K562 (cell line): Measurements from ENCODE around the gene LCP2. TPM values are rescaled to one million over a fixed set of nuclear protein-coding genes. Genes with fewer than 3 reads are reported as not detected.

ENCODE experiments used
- CHCHD3 ChIP-seq: fragments of 250-450 bp; sonication (Bioruptor Pico); IDR thresholded peaks from 2 replicates; pipeline ENCODE4 v2.1.2; 2022; ENCODE audit warnings: mild to moderate bottlenecking
- DDX20 ChIP-seq: fragments of 450-650 bp; IDR thresholded peaks from 2 replicates; pipeline ENCODE4 v1.6.1; 2016; ENCODE audit warnings: missing genetic modification characterization, low read depth, mild to moderate bottlenecking, missing compliant biosample characterization, moderate library complexity
- DNMT1 ChIP-seq: fragments of 450-650 bp; IDR thresholded peaks from 2 replicates; pipeline ENCODE4 v1.6.1; 2016; ENCODE audit warnings: antibody characterized with exemption, mild to moderate bottlenecking
- ESRRB ChIP-seq: fragments of 250-450 bp; sonication (Bioruptor Pico); IDR thresholded peaks from 2 replicates; pipeline ENCODE4 v1.5.0; 2020; ENCODE audit warnings: mild to moderate bottlenecking, moderate library complexity, borderline replicate concordance
- EZH2 ChIP-seq: IDR thresholded peaks from 2 replicates; pipeline ENCODE4 v1.6.1; 2012; ENCODE audit warnings: low read depth, mild to moderate bottlenecking, inconsistent platforms, low read length, borderline replicate concordance
- FOXO4 ChIP-seq: fragments of 450-650 bp; formaldehyde crosslinking; IDR thresholded peaks from 2 replicates; pipeline ENCODE4 v1.4.0; 2020; ENCODE audit warnings: mild to moderate bottlenecking, moderate library complexity
- FOXP1 ChIP-seq: sonication (generic); formaldehyde crosslinking; IDR thresholded peaks from 2 replicates; pipeline ENCODE4 v1.8.0; 2022; ENCODE audit warnings: mild to moderate bottlenecking, missing genetic modification reagents
- KDM4B ChIP-seq, 2 experiments: fragments of 450-650 bp in 1 of 2; sonication (generic) in 1 of 2; IDR thresholded peaks; 2 replicates each; pipeline ENCODE4 v1.6.1; 2016 to 2017; ENCODE audit warnings: borderline replicate concordance in 2 of 2, antibody characterized with exemption in 1 of 2, low read depth in 1 of 2, mild to moderate bottlenecking in 1 of 2
- KDM5B ChIP-seq: fragments of 200-600 bp; sonication (generic); IDR thresholded peaks from 2 replicates; pipeline ENCODE4 v1.6.1; 2012; ENCODE audit warnings: low read depth, mild to moderate bottlenecking, moderate library complexity, low read length, control low read depth, inconsistent platforms; ENCODE audit not compliant: insufficient replicate concordance
- MNT ChIP-seq, 2 experiments: fragments of 450-650 bp; conservative IDR thresholded peaks; 2 replicates each; pipeline ENCODE4 v1.6.1; 2017; ENCODE audit warnings: mild to moderate bottlenecking in 2 of 2, moderate library complexity in 2 of 2
- SAP30 ChIP-seq: fragments of 200-600 bp; sonication (generic); IDR thresholded peaks from 2 replicates; pipeline ENCODE4 v1.6.1; 2012; ENCODE audit warnings: borderline replicate concordance, low read depth, mild to moderate bottlenecking, moderate library complexity, low read length, control low read depth, inconsistent platforms; ENCODE audit not compliant: insufficient read depth, poor library complexity, severe bottlenecking
- SMARCA4 ChIP-seq: fragments of 450-650 bp; IDR thresholded peaks from 2 replicates; pipeline ENCODE4 v1.6.1; 2016
- TAF1 ChIP-seq: IDR thresholded peaks from 2 replicates; pipeline ENCODE4 v1.6.1; 2011; ENCODE audit warnings: mild to moderate bottlenecking, low read length, moderate library complexity; ENCODE audit not compliant: insufficient read depth, control insufficient read depth, severe bottlenecking; ENCODE audit errors: extremely low read depth
- TAF7 ChIP-seq: fragments of 450-650 bp; IDR thresholded peaks from 2 replicates; pipeline ENCODE4 v1.6.1; 2016; ENCODE audit warnings: missing genetic modification characterization, missing compliant biosample characterization
- ZNF407 ChIP-seq: fragments of 450-650 bp; IDR thresholded peaks from 2 replicates; pipeline ENCODE4 v1.6.1; 2016; ENCODE audit warnings: low read depth
- ZNF79 ChIP-seq: fragments of 250-450 bp; sonication (Bioruptor Pico); IDR thresholded peaks from 2 replicates; pipeline ENCODE4 v1.4.0; 2020; ENCODE audit warnings: low read depth, mild to moderate bottlenecking, moderate library complexity
- polyA plus RNA-seq, 8 experiments: library from polyadenylated mRNA; depleted of rRNA in 4 of 8; stranded (reverse) in 5 of 8; unstranded in 3 of 8; fragments of >200 nt; fragmentation: Nextera tagmentation in 2 of 8; fragmentation: Illumina TruSeq in 1 of 8; extraction: Ambion mirVana in 2 of 8; extraction: Trizol in 1 of 8; gene quantifications; 2 replicates each; pipeline versions ENCODE4 v1.2.1 to v1.2.3, GENCODE V29; 2011 to 2014; ENCODE audit warnings: inconsistent platforms in 1 of 8, missing spikeins in 1 of 8
- total RNA-seq, 7 experiments: library from RNA; depleted of rRNA in 6 of 7; stranded (reverse); fragments of >200 nt in 6 of 7; fragmentation: Illumina TruSeq in 2 of 7; extraction: Trizol in 2 of 7; gene quantifications; 2 replicates each; pipeline versions ENCODE4 v1.2.1 to v1.2.3, GENCODE V29; 2011 to 2021; ENCODE audit warnings: low replicate concordance in 1 of 7

The LCP2 gene
- total and polyA plus RNA-seq, 9 of the 15 experiments (the other 6 are each of a cell fraction or from before 2014, with no cell fraction given): 4.0 to 31.3 (median 14.6) TPM

- TF ChIP-seq ESRRB (CRISPR knock-in tag) (no peak), KDM5B (no peak), EZH2 (no peak), TAF7 (tag) (no peak), KDM4B (IDR thresholded peaks at IDR 0.05; ENCODE audit: borderline replicate concordance in 2 of 2, low read depth in 1 of 2) (no peak), ZNF407 (no peak), ZNF79 (CRISPR knock-in tag) (no peak), DNMT1 (no peak), FOXO4 (CRISPR knock-in tag) (no peak), FOXP1 (no peak), CHCHD3 (CRISPR knock-in tag) (no peak), TAF1 (no peak), SAP30 (no peak), MNT (conservative IDR thresholded peaks at IDR 0.05) (no peak), DDX20 (tag) (no peak), SMARCA4 (peak; percentile 94)
Measured at GRCh38 chr5:170248172-170248930, 49.2 kb downstream of the LCP2 start (continued).
